Measurements from ENCODE around the gene LAMC3.
"Not testable (repeated sequence)": the region's sequence is repeated elsewhere in the genome, so short reads cannot be mapped to it uniquely, and the experiment has no call there.

The LAMC3 gene

GRCh38 chr9:130993303-130994030 is 15.5 kb upstream of the LAMC3 start:
- DNase-seq: no peak

- no peak for DNase-seq
Measured at GRCh38 chr9:130994135-130995085, 14.6 kb upstream of the LAMC3 start.

GRCh38 chr9:130995086-130996011 is 13.6 kb upstream of the LAMC3 start:
- no peak for DNase-seq

GRCh38 chr9:130996205-130996604 is 12.8 kb upstream of the LAMC3 start:
- no peak for DNase-seq

GRCh38 chr9:130996676-130997394 is 12.1 kb upstream of the LAMC3 start:
- no peak for DNase-seq

GRCh38 chr9:130997395-130997684 is 11.6 kb upstream of the LAMC3 start:
- no peak for DNase-seq

- peak; percentile 15 to 20 for DNase-seq
Measured at GRCh38 chr9:130997925-130998596, 10.9 kb upstream of the LAMC3 start.

- DNase-seq: no peak
Measured at GRCh38 chr9:130998597-130999244, 10.3 kb upstream of the LAMC3 start.

GRCh38 chr9:130999245-130999623 is 9.7 kb upstream of the LAMC3 start:
- no peak for DNase-seq

- not testable (repeated sequence) for DNase-seq
Measured at GRCh38 chr9:131000526-131000925, 8.4 kb upstream of the LAMC3 start.

- no peak for DNase-seq
Measured at GRCh38 chr9:131001021-131001420, 8.0 kb upstream of the LAMC3 start.

GRCh38 chr9:131001990-131002389 is 7.0 kb upstream of the LAMC3 start:
- no peak for DNase-seq

- DNase-seq: no peak
Measured at GRCh38 chr9:131006601-131007000, 2.4 kb upstream of the LAMC3 start.

GRCh38 chr9:131008086-131008485 is 888 bp upstream of the LAMC3 start:
- DNase-seq: no peak

GRCh38 chr9:131008563-131008908 is 438 bp upstream of the LAMC3 start:
- DNase-seq: no peak

- DNase-seq: no peak
Measured at GRCh38 chr9:131010482-131011273, 1.7 kb downstream of the LAMC3 start.

GRCh38 chr9:131011274-131012022 is 2.5 kb downstream of the LAMC3 start:
- DNase-seq: no peak

GRCh38 chr9:131012023-131012334 is 3.0 kb downstream of the LAMC3 start:
- no peak for DNase-seq

- DNase-seq: no peak
Measured at GRCh38 chr9:131012396-131012917, 3.5 kb downstream of the LAMC3 start.
